ENCODE measurements around the gene GGCX. TPM values are rescaled to one million over a fixed set of nuclear protein-coding genes. Genes with fewer than 3 reads are reported as not detected.

The GGCX gene
- total RNA-seq, 2 experiments from 2014 or later, result 17.5 to 18.8 TPM

- H3K36me3 Mint-ChIP-seq (ENCODE audit: low read depth), result peaks cover 25% of the 10 kb centered on the region
- H3K4me3 Mint-ChIP-seq, result no peak overlapping the region
- no peak overlapping the region for H3K27ac Mint-ChIP-seq
- peaks cover 17% of the 10 kb centered on the region for H3K4me1 Mint-ChIP-seq (ENCODE audit: low read depth)
- CTCF ChIA-PET, result interaction anchor here (0.9 to 11.3 kb wide), 3 partner anchors 12 to 116 kb away, joined by 4 to 111 read pairs (median 34); partner anchors contain the start of gene SH2D6
- intact Hi-C loops (cut with micrococcal nuclease), result loop anchor here (5.0 kb wide), 1 partner anchor 571 kb away; the partner anchor contains the start of genes POLR1A and PTCD3
- H3K27me3 Mint-ChIP-seq (ENCODE audit: low read depth), result no peaks in the 10 kb centered on the region
- H3K9me3 Mint-ChIP-seq, result no peaks in the 10 kb centered on the region
- no peak for DNase-seq
Measured at GRCh38 chr2:85536479-85536878, 24.8 kb downstream of the GGCX start.

- no peak overlapping the region for H3K27ac Mint-ChIP-seq
- intact Hi-C loops (cut with micrococcal nuclease), result loop anchor here (5.0 kb wide), 1 partner anchor 572 kb away; the partner anchor contains the start of genes POLR1A and PTCD3
- H3K4me1 Mint-ChIP-seq (ENCODE audit: low read depth), result peaks cover 8% of the 10 kb centered on the region
- peaks cover 9% of the 10 kb centered on the region for H3K36me3 Mint-ChIP-seq (ENCODE audit: low read depth)
- H3K9me3 Mint-ChIP-seq, result no peaks in the 10 kb centered on the region
- CTCF ChIA-PET, result interaction anchor here (0.8 to 11.3 kb wide), 4 partner anchors 18 to 116 kb away, joined by 4 to 111 read pairs (median 6); partner anchors contain the start of gene SH2D6
- no peak overlapping the region for H3K4me3 Mint-ChIP-seq
- no peaks in the 10 kb centered on the region for H3K27me3 Mint-ChIP-seq (ENCODE audit: low read depth)
- no peak for DNase-seq
Measured at GRCh38 chr2:85534881-85535280, 26.4 kb downstream of the GGCX start.

DNA sequence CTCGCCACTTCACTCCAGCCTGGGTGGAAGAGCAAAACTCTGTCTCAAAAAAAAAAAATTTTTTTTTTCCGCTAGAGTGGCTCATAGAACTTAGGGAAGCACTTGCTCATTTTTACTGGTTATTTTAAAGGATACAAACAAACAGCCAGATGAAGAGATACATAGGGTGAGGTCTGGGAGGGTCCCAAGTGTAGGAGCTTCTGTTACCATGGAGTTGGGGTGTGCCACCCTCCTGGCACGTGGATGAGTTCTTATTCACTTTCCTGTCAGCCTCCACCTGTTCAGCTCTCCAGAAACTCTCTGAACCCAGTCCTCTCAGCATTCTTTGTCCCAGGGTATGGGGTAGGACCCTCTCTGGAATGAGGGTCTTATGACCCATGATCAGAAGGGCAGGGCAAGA, 27.2 kb downstream of the GGCX start:
- DNase-seq, result no peak
- no peaks in the 10 kb centered on the region for H3K27me3 Mint-ChIP-seq (ENCODE audit: low read depth)
- H3K4me3 Mint-ChIP-seq, result no peak overlapping the region
- H3K9me3 Mint-ChIP-seq, result no peaks in the 10 kb centered on the region
- H3K36me3 Mint-ChIP-seq (ENCODE audit: low read depth), result peaks cover 4% of the 10 kb centered on the region
- CTCF ChIA-PET, result interaction anchor here (0.7 to 11.3 kb wide), 4 partner anchors 19 to 113 kb away, joined by 4 to 111 read pairs (median 5); no protein-coding TSS in a partner anchor
- H3K27ac Mint-ChIP-seq, result no peak overlapping the region
- H3K4me1 Mint-ChIP-seq (ENCODE audit: low read depth), result peaks cover 8% of the 10 kb centered on the region
- intact Hi-C loops (cut with micrococcal nuclease), result no loop called here

DNA sequence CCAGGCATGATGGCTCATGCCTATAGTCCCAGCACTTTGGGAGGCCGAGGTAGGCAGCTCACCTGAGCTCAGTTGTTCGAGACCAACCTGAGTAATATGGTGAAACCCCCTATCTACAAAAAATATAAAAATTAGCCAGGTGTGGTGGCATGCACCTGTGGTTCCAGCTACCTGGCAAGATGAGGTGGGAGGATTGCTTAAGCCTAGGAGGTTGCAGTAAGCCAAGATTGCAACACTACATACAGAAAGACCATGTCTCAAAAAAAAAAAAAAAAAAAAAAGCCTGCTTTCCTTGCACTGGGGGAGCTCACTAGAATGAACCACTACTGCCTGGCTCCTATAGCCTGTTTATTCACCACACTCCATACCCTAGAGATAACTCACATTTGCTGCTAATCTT, 29.7 kb downstream of the GGCX start:
- intact Hi-C loops (cut with micrococcal nuclease), result no loop called here
- no peaks in the 10 kb centered on the region for H3K9me3 Mint-ChIP-seq
- no peaks in the 10 kb centered on the region for H3K27me3 Mint-ChIP-seq (ENCODE audit: low read depth)
- DNase-seq, result no peak
- no peaks in the 10 kb centered on the region for H3K36me3 Mint-ChIP-seq (ENCODE audit: low read depth)
- H3K4me1 Mint-ChIP-seq (ENCODE audit: low read depth), result peaks cover 4% of the 10 kb centered on the region
- CTCF ChIA-PET, result no interaction called here
- no peak overlapping the region for H3K27ac Mint-ChIP-seq
- no peak overlapping the region for H3K4me3 Mint-ChIP-seq

GRCh38 chr2:85529809-85530208, 31.5 kb downstream of the GGCX start:
- no peak for DNase-seq
- Mint-ChIP-seq H3K9me3 (no peaks in the 10 kb centered on the region), H3K27ac (no peak overlapping the region), H3K27me3 (ENCODE audit: low read depth) (no peaks in the 10 kb centered on the region), H3K4me3 (no peak overlapping the region), H3K4me1 (ENCODE audit: low read depth) (peaks cover 1% of the 10 kb centered on the region), H3K36me3 (ENCODE audit: low read depth) (no peaks in the 10 kb centered on the region)
- CTCF ChIA-PET, result interaction anchor here (0.6 to 1.1 kb wide), 4 partner anchors 9 to 332 kb away, joined by 3 to 4 read pairs (median 3); no protein-coding TSS in a partner anchor
- intact Hi-C loops (cut with micrococcal nuclease), result no loop called here

DNA sequence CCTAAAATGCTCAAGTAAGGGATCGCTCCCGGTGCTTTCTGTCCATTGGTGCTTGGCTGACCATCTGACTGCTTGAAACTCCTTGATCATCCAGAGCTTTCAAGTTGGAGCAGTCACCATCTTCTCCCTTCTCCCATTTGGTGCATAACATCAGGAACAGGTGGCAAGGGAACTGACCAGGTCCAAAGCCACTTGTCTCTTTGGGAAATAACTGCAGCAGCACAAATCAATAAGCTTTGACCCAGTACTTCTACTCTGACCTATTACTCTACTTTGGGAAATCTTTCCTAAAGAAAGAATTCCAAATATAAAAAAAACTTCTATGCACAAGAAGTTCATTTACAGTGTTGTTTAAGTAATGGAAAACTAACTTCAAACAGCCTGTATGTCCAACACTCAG, 32.9 kb downstream of the GGCX start:
- Mint-ChIP-seq H3K27me3 (ENCODE audit: low read depth) (no peaks in the 10 kb centered on the region), H3K36me3 (ENCODE audit: low read depth) (no peaks in the 10 kb centered on the region), H3K4me3 (no peak overlapping the region), H3K4me1 (ENCODE audit: low read depth) (peaks cover 3% of the 10 kb centered on the region), H3K27ac (no peak overlapping the region), H3K9me3 (no peaks in the 10 kb centered on the region)
- CTCF ChIA-PET, result no interaction called here
- DNase-seq, result no peak
- intact Hi-C loops (cut with micrococcal nuclease), result no loop called here

GRCh38 chr2:85527787-85528186, 33.5 kb downstream of the GGCX start:
- CTCF ChIA-PET, result no interaction called here
- Mint-ChIP-seq H3K4me1 (ENCODE audit: low read depth) (peaks cover 3% of the 10 kb centered on the region), H3K27ac (no peak overlapping the region), H3K4me3 (no peak overlapping the region), H3K27me3 (ENCODE audit: low read depth) (no peaks in the 10 kb centered on the region), H3K36me3 (ENCODE audit: low read depth) (no peaks in the 10 kb centered on the region), H3K9me3 (no peaks in the 10 kb centered on the region)
- DNase-seq, result no peak
- intact Hi-C loops (cut with micrococcal nuclease), result no loop called here

DNA sequence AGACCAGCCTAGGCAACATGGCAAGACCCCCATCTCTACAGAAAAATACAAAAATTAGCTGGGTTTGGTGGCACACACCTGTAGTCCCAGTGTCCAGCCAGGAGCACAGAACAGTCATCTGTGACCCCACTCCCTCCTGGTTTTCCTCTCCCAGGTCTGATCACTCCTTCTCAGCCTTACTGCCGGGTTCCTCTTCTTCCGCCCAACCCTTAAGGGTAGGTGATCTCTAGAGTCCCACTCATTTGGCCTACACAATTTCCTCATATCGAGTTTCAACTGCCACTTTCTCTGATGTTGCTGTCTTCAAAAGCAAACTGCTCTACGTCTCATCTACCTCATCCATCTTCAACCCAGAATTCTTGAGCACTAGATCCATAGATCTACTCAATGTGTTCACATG, 35.7 kb downstream of the GGCX start:
- DNase-seq, result no peak
- Mint-ChIP-seq H3K4me3 (no peak overlapping the region), H3K9me3 (no peaks in the 10 kb centered on the region), H3K4me1 (ENCODE audit: low read depth) (peaks cover 3% of the 10 kb centered on the region), H3K36me3 (ENCODE audit: low read depth) (no peaks in the 10 kb centered on the region), H3K27ac (no peak overlapping the region), H3K27me3 (ENCODE audit: low read depth) (no peaks in the 10 kb centered on the region)
- CTCF ChIA-PET, result interaction anchor here (0.7 kb wide), 1 partner anchor 383 kb away, joined by 3 read pairs; no protein-coding TSS in a partner anchor
- intact Hi-C loops (cut with micrococcal nuclease), result no loop called here

DNA sequence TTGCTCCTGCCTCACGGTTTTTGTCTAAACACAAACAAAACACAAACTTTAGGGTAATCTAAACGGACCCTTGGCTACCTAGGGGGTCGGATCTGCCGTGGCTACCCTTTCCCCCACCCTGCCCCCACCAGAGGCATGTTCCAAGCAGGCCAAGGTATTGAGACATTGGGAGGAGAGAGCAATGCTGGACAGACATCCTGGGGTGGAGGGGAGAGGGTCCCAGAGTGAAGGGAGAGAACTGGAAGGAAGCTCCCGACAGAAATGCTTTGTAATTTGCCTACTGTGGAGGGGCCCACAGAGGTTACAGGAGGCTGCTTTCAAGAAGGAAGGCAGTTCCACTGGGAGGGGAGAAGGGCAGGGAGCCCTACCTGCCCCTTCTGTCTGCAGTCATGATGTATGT, 36.3 kb downstream of the GGCX start:
- no peak overlapping the region for H3K27ac Mint-ChIP-seq
- H3K36me3 Mint-ChIP-seq (ENCODE audit: low read depth), result no peaks in the 10 kb centered on the region
- DNase-seq, result no peak
- no peak overlapping the region for H3K4me3 Mint-ChIP-seq
- H3K9me3 Mint-ChIP-seq, result no peaks in the 10 kb centered on the region
- CTCF ChIA-PET, result no interaction called here
- H3K27me3 Mint-ChIP-seq (ENCODE audit: low read depth), result no peaks in the 10 kb centered on the region
- H3K4me1 Mint-ChIP-seq (ENCODE audit: low read depth), result peaks cover 3% of the 10 kb centered on the region
- intact Hi-C loops (cut with micrococcal nuclease), result no loop called here

DNA sequence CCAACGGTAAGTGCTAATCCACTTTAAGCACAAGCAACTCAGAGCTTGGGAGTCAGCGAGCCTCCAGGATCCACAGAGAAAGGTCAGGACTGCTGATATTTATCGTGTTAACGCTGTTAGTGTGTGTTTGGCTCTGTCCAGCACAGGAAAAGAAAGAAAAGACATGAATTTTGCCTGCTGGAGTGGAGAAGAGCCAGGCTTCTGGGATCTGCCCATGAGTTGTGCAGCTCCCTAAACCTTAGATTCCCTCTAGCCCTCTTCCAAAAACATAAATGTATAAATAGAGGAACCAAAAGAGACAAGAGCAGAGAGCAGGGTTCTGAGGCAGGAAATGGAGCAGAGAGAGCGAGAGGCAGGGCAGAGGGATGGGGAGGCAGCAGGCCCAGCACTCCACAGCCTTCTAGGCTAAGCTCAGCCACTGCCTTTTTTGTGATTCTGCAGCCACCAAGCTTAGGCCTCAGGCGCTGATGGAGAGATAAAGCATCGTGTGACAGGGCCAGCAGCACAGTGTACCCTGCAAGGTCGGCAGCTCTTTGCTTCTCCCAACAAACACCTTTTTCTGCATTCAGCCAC, 36.9 kb downstream of the GGCX start:
- Mint-ChIP-seq H3K27ac (no peak overlapping the region), H3K27me3 (ENCODE audit: low read depth) (no peaks in the 10 kb centered on the region), H3K4me1 (ENCODE audit: low read depth) (peaks cover 3% of the 10 kb centered on the region), H3K4me3 (no peak overlapping the region), H3K36me3 (ENCODE audit: low read depth) (no peaks in the 10 kb centered on the region), H3K9me3 (no peaks in the 10 kb centered on the region)
- intact Hi-C loops (cut with micrococcal nuclease), result no loop called here
- CTCF ChIA-PET, result interaction anchor here (1.1 to 1.4 kb wide), 2 partner anchors 12 to 103 kb away, joined by 3 to 4 read pairs; no protein-coding TSS in a partner anchor
- no peak for DNase-seq

DNA sequence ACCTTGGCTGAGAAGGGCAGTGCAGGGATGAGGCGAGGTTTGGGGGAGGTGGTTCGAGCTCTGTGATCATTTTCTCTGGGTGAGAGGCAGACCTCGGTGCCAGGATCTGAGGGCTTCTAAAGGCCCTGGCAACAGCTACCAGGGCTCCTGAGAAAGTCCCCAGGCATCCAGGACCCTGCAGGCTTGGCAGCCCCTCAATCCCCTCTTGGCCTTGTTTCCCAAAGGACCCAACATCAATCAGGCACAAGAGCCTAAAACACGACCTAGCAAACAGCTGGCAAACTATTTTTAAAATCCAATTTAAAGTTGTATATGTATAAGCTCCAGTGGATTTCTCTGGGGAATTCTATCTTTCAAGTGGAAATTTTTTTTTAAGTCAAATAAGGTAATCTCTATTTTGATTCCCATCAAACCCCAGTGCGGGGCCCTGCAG, 37.4 kb downstream of the GGCX start:
- Mint-ChIP-seq H3K9me3 (no peaks in the 10 kb centered on the region), H3K36me3 (ENCODE audit: low read depth) (no peaks in the 10 kb centered on the region), H3K4me3 (no peak overlapping the region), H3K27ac (no peak overlapping the region), H3K27me3 (ENCODE audit: low read depth) (no peaks in the 10 kb centered on the region), H3K4me1 (ENCODE audit: low read depth) (peaks cover 3% of the 10 kb centered on the region)
- no peak for DNase-seq
- CTCF ChIA-PET, result interaction anchor here (1.1 to 1.4 kb wide), 2 partner anchors 13 to 103 kb away, joined by 3 to 4 read pairs; no protein-coding TSS in a partner anchor
- intact Hi-C loops (cut with micrococcal nuclease), result no loop called here

GRCh38 chr2:85523062-85523902, 38.0 kb downstream of the GGCX start:
- Mint-ChIP-seq H3K36me3 (ENCODE audit: low read depth) (no peaks in the 10 kb centered on the region), H3K27ac (no peak overlapping the region), H3K4me3 (no peak overlapping the region), H3K27me3 (ENCODE audit: low read depth) (no peaks in the 10 kb centered on the region), H3K4me1 (ENCODE audit: low read depth) (peaks cover 3% of the 10 kb centered on the region), H3K9me3 (no peaks in the 10 kb centered on the region)
- DNase-seq, result no peak
- CTCF ChIA-PET, result interaction anchor here (1.1 to 1.4 kb wide), 2 partner anchors 14 to 102 kb away, joined by 3 to 4 read pairs; no protein-coding TSS in a partner anchor
- intact Hi-C loops (cut with micrococcal nuclease), result no loop called here
